ENCODE measurements around the gene PPP1R3E. TPM values are rescaled to one million over a fixed set of nuclear protein-coding genes. Genes with fewer than 3 reads are reported as not detected.
A peak's percentile ranks its signal among the peaks of the same experiment; 100 is the strongest.
"Not testable (repeated sequence)": the region's sequence is repeated elsewhere in the genome, so short reads cannot be mapped to it uniquely, and the experiment has no call there.

PPP1R3E gene
- total RNA-seq, 2 donors from 2014 or later, result 5.4 to 9.6 TPM

DNA sequence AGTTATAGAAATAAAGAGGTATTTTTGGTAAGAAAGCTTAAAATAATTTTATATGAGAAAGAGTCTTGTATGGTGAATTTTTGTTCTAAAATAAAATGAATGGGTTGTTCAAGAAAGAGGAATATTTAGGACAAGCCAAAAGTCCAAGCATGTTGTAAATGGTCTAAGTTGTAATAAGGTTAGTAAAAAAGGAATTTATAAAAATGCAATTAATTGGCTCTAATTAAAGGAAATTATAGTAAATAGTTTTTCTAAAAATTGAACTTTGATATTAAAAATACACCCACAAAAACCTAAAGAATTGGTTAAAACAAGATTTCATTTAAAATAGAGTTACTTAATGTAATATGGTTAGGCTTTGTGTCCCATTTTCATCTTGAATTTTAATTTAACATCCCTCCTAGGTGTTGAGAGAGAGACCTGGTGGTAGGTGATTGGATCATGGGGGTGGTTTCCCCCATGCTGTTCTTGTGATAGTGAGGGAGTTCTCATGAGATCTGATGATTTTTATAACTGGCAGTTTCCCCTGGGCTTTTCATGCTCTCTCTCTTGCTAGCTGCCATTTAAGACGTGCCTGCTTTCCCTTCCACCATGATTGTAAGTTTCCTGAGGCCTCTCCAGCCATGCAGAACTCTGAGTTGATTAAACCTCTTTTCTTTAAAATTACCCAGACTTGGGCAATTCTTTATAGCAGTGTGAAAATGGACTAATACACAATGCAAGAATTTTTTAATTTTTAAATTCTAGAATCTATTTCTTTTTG, 37.0 kb upstream of the PPP1R3E start:
- 59 to 78% methylated on average over 1 of the region's 1 CpG for WGBS, 2 donors
- Histone ChIP-seq H3K9me3 (no peaks in the 10 kb centered on the region), H3K27ac (no peak overlapping the region), H3K36me3 (replicated peaks in 1 of 2; ENCODE audit: insufficient read depth in 1 of 2, low read depth in 2 of 2) (no peaks in the 10 kb centered on the region), H3K4me1 (no peaks in the 10 kb centered on the region), H3K27me3 (no peaks in the 10 kb centered on the region), H3K4me3 (no peak overlapping the region)
- ATAC-seq (no peak), DNase-seq (no peak)
- TF ChIP-seq POLR2A (IDR thresholded peaks at IDR 0.05), result no peak
- TF ChIP-seq, protein P1, sequence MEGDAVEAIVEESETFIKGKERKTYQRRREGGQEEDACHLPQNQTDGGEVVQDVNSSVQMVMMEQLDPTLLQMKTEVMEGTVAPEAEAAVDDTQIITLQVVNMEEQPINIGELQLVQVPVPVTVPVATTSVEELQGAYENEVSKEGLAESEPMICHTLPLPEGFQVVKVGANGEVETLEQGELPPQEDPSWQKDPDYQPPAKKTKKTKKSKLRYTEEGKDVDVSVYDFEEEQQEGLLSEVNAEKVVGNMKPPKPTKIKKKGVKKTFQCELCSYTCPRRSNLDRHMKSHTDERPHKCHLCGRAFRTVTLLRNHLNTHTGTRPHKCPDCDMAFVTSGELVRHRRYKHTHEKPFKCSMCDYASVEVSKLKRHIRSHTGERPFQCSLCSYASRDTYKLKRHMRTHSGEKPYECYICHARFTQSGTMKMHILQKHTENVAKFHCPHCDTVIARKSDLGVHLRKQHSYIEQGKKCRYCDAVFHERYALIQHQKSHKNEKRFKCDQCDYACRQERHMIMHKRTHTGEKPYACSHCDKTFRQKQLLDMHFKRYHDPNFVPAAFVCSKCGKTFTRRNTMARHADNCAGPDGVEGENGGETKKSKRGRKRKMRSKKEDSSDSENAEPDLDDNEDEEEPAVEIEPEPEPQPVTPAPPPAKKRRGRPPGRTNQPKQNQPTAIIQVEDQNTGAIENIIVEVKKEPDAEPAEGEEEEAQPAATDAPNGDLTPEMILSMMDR (IDR thresholded peaks at IDR 0.05), result no peak
- intact Hi-C loops (cut with DNase I), result no loop called here

DNA sequence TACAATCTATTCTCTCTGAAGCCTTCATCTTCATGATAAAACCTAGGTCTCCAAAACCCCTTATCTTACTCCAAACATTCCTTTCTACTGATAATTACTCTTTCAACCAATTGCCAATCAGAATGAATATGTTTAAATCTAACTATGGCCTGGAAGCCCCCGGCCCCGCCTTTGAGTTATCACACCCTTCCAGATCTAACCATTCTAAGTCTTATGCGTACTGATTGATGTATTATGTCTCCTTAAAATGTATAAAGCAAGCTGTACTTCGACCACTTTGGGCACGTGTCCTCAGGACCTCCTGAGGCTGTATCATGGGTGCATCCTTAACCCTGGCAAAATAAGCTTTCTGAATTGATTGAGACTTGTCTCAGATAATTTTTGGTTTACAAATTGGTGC, 33.0 kb upstream of the PPP1R3E start:
- ATAC-seq (no peak), DNase-seq (no peak)
- Histone ChIP-seq H3K27ac (no peak overlapping the region), H3K27me3 (no peaks in the 10 kb centered on the region), H3K36me3 (replicated peaks in 1 of 2; ENCODE audit: insufficient read depth in 1 of 2, low read depth in 2 of 2) (no peaks in the 10 kb centered on the region), H3K9me3 (no peaks in the 10 kb centered on the region), H3K4me3 (no peak overlapping the region), H3K4me1 (no peaks in the 10 kb centered on the region)
- TF ChIP-seq POLR2A (IDR thresholded peaks at IDR 0.05), result no peak
- TF ChIP-seq, protein P1 (IDR thresholded peaks at IDR 0.05), result no peak
- 77 to 81% methylated on average over 5 of the region's 5 CpGs for WGBS, 2 donors
- intact Hi-C loops (cut with DNase I), result no loop called here

DNA sequence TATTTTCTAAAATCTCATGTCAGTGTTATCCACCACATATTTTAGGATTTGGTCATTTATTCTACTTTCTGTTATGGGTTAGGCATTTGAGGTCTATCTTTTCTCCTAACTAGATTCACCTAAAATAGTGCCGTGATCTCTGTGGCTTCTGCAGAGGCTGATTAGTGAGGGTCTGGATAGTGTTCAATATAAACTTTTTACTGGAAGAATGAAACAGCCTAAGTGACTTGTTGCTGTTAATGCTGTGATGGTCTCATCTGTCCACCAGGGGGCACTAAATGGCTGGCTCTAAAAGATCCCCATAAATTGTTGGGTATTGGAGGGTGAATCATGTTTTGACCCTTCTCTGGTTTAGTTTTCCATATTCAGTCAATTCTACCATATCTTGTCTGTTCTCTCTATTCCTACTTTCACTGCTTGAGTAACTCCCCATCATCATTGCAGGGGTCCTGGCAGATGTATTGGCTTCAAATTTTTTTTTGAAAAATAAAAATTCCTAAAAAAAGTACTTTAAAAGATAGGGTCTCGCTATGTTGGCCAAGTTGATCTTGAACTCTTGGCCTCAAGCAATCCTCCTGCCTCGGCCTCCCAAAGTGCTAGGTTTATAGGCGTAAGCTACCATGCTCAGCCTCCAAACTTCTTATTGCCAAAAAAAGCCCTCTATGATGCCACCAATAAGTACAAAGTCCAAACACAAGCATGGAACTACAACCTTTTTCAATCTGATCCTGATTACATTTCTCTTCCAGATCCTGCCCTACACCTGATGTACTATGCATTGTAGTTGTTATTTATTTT, 25.5 kb upstream of the PPP1R3E start:
- H3K4me1 ChIP-seq, result peaks cover 12% of the 10 kb centered on the region
- ATAC-seq, result peak; percentile 88
- intact Hi-C loops (cut with DNase I), result loop anchor here (10.0 kb wide), 1 partner anchor 237 kb away; the partner anchor contains the start of gene AP1G2
- TF ChIP-seq POLR2A (IDR thresholded peaks at IDR 0.05), result no peak
- TF ChIP-seq, protein P1 (IDR thresholded peaks at IDR 0.05), result peak; percentile 74 to 91 (median 88)
- no peaks in the 10 kb centered on the region for H3K27me3 ChIP-seq
- WGBS, 2 donors, result 33 to 35% methylated on average over 4 of the region's 4 CpGs
- no peak overlapping the region for H3K27ac ChIP-seq
- H3K4me3 ChIP-seq, result no peak overlapping the region
- peak; percentile 78 to 84 (median 82) for DNase-seq
- H3K9me3 ChIP-seq, result no peaks in the 10 kb centered on the region
- peaks cover 8 to 16% of the 10 kb centered on the region in 2 donors for H3K36me3 ChIP-seq (replicated peaks in 1 of 2; ENCODE audit: insufficient read depth in 1 of 2, low read depth in 2 of 2)

DNA sequence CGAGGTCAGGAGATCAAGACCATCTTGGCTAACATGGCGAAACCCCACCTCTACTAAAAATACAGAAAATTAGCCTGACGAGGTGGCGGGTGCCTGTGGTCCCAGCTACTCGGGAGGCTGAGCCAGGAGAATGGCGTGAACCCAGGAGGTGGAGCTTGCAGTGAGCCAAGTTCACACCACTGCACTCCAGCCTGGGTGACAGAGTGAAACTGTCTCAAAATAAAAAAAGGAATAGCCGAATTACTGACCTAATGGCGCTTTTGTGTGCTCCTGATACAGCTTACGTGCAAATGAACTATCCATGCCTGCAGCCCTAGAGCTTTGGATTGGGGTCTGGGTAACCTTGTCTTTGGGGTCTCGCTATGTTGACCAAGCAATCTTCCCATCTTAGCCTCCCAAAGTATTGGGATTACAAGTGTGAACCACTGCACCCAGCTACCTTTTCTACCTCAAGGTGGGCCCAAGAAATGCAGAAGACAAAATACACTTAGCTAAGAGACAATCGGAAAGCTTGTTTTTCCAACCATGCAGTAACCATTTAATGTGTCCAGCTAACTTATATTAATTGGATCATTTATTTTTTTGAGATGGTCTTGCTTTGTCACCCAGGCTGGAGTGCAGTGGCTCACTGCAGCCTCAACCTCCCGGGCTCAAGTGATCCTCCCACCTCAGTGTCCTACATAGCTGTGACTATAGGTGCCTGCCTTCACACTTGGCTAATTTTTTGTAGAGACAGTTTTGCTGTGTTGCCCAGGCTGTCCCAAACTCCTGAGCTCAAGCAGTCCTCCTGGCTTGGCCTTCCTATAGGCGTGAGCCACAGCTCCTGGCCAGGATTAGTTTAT, 24.1 kb upstream of the PPP1R3E start:
- Histone ChIP-seq H3K36me3 (replicated peaks in 1 of 2; ENCODE audit: insufficient read depth in 1 of 2, low read depth in 2 of 2) (peaks cover 8 to 17% of the 10 kb centered on the region in 2 donors), H3K27me3 (no peaks in the 10 kb centered on the region), H3K9me3 (no peaks in the 10 kb centered on the region), H3K4me3 (no peak overlapping the region), H3K4me1 (peaks cover 21% of the 10 kb centered on the region), H3K27ac (no peak overlapping the region)
- TF ChIP-seq, protein P1 (IDR thresholded peaks at IDR 0.05), result no peak
- TF ChIP-seq POLR2A (IDR thresholded peaks at IDR 0.05), result peak in 1 of 3 donors; percentile 11
- ATAC-seq (no peak), DNase-seq (no peak)
- intact Hi-C loops (cut with DNase I), result loop anchor here (10.0 kb wide), 1 partner anchor 238 kb away; the partner anchor contains the start of gene AP1G2
- 56 to 70% methylated on average over 11 to 13 of the region's 13 CpGs for WGBS, 2 donors

DNA sequence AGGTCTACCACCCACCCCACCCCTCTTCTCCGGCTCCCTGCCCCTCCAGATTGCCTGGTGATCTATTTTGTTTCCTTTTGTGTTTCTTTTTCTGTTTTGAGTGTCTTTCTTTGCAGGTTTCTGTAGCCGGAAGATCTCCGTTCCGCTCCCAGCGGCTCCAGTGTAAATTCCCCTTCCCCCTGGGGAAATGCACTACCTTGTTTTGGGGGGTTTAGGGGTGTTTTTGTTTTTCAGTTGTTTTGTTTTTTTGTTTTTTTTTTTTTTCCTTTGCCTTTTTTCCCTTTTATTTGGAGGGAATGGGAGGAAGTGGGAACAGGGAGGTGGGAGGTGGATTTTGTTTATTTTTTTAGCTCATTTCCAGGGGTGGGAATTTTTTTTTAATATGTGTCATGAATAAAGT, 23.1 kb upstream of the PPP1R3E start:
- intact Hi-C loops (cut with DNase I), result loop anchor here (10.0 kb wide), 1 partner anchor 239 kb away; the partner anchor contains the start of gene AP1G2
- Histone ChIP-seq H3K4me1 (peaks cover 21% of the 10 kb centered on the region), H3K36me3 (replicated peaks in 1 of 2; ENCODE audit: insufficient read depth in 1 of 2, low read depth in 2 of 2) (peaks cover 8 to 17% of the 10 kb centered on the region in 2 donors)
- WGBS, 2 donors, result 96 to 99% methylated on average over 4 to 5 of the region's 5 CpGs
- not testable (repeated sequence) for H3K27me3 ChIP-seq, ATAC-seq, H3K27ac ChIP-seq, H3K9me3 ChIP-seq, H3K4me3 ChIP-seq, DNase-seq

All from body of pancreas (tissue), 4 donors.